NCI-H1694 (cell line): Measurements from ENCODE around the gene PCSK5.
"Not testable (repeated sequence)": the region's sequence is repeated elsewhere in the genome, so short reads cannot be mapped to it uniquely, and the experiment has no call there.

Source experiments
- DNase-seq: peaks from one replicate; lab custom pipeline; 2025; lab: John Stamatoyannopoulos, UW

PCSK5 gene

DNA sequence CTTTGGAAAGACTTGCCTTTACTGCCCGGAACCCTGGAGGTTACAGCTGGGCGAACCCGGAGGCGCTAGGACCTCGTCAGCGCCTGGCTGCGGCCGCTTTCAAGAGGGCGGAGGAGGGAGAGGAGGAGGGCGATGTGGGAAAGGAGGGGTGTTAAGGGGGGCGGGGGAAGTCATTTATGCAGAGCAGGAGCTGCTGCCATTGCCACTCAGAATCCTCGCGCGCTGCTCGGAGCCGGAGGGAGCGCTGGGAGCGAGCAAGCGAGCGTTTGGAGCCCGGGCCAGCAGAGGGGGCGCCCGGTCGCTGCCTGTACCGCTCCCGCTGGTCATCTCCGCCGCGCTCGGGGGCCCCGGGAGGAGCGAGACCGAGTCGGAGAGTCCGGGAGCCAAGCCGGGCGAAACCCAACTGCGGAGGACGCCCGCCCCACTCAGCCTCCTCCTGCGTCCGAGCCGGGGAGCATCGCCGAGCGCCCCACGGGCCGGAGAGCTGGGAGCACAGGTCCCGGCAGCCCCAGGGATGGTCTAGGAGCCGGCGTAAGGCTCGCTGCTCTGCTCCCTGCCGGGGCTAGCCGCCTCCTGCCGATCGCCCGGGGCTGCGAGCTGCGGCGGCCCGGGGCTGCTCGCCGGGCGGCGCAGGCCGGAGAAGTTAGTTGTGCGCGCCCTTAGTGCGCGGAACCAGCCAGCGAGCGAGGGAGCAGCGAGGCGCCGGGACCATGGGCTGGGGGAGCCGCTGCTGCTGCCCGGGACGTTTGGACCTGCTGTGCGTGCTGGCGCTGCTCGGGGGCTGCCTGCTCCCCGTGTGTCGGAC, at the start of gene PCSK5:
TSS of gene PCSK5 (plus strand) at position 202 of the 805 bp plus-strand sequence. CDS start at position 711, 509 bp downstream.
- peak; percentile 16 for DNase-seq

GRCh38 chr9:75844321-75844720, 46.2 kb upstream of the PCSK5 start:
- no peak for DNase-seq

DNA sequence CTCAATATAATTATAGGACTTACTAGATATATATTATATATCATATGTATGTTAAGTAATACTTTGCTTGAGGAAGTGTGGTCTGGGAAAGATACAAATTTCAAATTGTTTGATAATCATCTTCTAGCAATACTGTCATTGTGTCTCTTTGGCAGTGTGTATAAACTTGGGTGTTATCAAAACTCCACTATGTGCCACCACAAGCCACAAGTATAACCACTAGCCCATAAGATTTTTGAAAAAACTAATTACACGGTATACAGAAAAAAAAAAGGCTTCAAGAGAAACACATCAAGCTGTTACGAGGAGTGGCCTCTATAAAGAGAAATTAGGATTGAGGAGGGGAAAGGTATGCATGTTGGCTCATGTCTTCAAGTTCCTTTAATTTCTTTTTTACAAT, 44.7 kb upstream of the PCSK5 start:
- no peak for DNase-seq

GRCh38 chr9:75847085-75847484, 43.4 kb upstream of the PCSK5 start:
- no peak for DNase-seq

GRCh38 chr9:75850459-75851200, 39.8 kb upstream of the PCSK5 start:
- no peak for DNase-seq

DNA sequence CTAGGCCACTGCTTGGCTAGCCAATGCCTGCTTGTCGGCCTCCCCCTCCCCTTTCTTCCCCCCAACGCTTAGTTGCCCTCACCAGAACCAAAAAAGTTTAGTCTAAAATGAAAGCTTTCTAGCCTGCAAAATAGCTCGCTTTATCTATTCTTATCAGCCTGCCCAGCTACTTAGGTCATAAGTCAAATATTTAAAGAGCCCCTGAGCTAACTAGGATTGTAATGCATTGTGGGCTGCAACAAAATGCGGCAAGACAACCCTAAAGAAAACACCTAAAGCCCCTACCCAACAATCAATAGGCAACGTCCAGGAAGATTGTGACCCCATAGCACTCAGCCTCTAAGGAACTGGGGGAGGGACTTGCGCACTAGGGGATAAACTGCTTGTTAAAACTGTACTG, 38.6 kb upstream of the PCSK5 start:
- DNase-seq: no peak

DNA sequence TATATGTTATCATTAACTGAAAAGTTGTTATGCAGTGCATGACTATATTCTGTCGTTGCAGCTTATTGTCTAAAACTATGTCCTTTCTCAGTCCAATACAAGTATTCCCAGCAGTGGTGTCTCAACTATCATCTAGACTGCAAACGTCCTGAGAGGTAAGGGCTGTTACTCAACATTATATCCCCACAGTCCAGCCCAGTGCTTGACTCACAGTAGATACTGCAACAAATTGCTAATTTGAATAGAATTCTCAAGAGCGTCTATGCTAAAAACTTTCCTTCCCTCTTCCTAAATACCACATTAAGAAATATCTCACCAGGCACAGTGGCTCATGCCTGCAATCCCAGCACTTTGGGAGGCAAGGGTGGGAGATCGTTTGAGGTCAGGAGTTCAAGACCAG, 37.7 kb upstream of the PCSK5 start:
- no peak for DNase-seq

GRCh38 chr9:75855509-75855908, 35.0 kb upstream of the PCSK5 start:
- DNase-seq: no peak

DNA sequence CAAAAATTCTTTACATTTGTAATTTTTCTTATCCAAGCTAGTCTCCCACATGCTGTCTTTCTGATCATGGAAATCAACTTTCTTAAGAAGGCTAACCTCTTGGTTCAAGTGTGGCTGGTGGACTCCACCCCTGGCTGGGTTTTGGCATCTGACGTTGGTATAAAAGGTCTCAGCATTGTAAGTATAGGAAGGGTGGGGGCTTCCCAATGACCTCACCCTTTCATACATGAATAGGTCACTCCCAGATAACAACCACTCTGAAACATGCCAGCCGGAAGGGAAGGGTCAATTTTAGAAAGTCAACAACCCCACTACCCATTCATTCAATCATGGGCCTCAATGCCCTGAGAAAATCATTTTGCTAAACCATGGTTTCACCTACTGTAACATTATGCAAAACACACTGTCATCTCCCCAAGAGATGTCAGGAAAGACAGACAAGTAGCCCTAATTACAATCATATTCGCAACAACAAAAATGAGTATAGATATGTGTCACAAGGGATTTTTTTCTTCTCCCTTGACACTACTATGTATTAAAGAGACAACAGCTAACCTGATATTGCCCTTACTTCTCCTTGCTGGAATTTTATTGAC, 31.9 kb upstream of the PCSK5 start:
- no peak for DNase-seq

DNA sequence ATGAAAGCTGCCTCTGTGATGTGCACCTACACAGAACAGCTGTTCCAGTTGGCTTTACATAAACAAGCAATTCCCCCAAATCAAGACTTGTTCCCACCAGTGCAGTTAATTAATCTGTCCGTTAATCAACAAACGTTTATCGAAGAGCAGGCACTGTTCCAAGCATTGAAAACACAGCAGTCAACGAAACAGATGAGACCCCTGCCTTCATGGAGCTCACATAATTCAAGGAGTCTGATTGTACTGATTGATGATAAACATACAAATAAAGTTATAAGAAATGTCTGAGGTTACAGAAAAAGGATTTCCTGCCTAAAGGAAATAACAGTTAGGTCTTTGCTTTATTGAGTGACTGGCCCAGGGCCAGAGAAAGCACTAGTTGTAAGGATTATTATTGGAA, 26.2 kb upstream of the PCSK5 start:
- DNase-seq: no peak

- peak; percentile 18 for DNase-seq
Observed at GRCh38 chr9:75866273-75866871, 24.1 kb upstream of the PCSK5 start.

DNA sequence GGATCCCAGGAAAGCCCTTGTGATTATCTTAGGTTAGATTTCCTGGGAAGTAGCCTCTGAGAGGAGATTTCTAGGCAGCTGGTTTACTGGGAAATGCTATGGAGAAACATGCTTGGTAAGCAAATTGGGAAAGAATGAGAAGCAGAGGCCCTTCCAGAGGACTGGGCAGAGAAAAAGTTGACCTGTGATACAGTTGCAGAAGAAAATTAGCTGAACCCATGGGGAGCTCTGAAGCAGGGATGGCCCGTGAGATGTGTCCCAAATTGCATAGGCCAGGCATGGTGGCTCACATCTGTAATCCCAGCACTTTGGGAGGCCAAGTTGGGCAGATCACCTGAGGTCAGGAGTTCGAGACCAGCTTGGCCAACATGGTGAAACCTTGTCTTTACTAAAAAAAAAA, 21.9 kb upstream of the PCSK5 start:
- DNase-seq: not testable (repeated sequence)

DNA sequence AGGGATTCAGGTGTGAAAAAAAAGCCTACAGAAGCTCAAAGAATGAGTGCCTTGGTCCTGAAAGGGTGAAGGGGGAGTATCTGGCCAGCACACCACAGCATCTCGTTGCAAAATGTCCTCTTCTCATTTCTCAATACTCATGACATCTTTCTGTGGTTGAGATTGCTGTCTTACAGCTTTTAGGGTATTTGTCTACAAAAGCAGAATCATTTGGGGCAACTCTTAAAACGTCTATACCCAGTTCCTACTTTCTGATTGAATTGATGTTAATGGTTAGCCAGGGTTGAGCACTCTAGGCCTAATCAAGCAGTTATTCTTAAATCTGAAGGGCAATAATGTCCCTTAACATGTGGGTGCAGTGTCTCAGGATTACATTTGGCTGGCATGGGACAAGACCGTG, 21.2 kb upstream of the PCSK5 start:
- DNase-seq: no peak

- no peak for DNase-seq
Observed at GRCh38 chr9:75870450-75870849, 20.0 kb upstream of the PCSK5 start.

GRCh38 chr9:75871624-75872023, 18.8 kb upstream of the PCSK5 start:
- no peak for DNase-seq

DNA sequence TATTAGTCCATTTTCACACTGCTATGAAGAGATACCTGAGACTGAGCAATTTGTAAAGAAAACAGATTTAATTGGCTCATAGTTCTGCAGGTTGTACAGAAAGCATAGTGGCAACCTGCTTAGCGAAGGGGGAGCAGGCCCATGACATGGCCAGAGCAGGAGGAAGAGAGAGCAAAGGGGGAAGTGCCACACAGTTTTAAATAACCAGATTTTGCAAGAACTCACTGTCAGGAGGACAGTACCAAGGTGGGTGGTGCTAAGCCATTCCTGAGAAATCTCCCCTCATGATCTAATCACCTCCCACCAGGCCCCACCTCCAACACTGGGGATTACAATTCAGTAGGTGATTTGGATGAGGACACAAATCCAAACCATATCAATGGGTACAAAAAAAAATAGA, 16.8 kb upstream of the PCSK5 start:
- DNase-seq: no peak

- DNase-seq: no peak
Observed at GRCh38 chr9:75876999-75877640, 13.4 kb upstream of the PCSK5 start.

- DNase-seq: no peak
Observed at GRCh38 chr9:75878488-75878860, 12.0 kb upstream of the PCSK5 start.

- no peak for DNase-seq
Observed at GRCh38 chr9:75880618-75881017, 9.9 kb upstream of the PCSK5 start.

DNA sequence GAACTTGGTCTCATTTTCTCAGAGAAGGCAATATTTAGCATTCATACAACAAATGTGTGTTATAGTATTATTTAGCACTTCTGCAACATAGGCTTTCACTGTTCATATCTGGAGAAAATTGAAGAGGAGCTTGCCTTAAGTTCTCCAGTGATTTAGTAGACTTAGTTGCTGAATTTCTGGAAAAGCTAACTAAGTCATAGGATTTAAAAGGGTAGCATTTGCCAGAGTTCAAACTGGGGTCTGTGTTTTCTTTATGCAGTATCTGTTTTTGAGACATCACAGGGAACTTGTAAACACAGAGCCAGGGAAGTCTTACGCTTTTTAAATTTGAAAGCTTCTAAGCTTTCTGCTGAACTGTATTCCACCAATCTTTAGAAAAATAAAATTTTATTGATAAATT, 8.7 kb upstream of the PCSK5 start:
- no peak for DNase-seq

DNA sequence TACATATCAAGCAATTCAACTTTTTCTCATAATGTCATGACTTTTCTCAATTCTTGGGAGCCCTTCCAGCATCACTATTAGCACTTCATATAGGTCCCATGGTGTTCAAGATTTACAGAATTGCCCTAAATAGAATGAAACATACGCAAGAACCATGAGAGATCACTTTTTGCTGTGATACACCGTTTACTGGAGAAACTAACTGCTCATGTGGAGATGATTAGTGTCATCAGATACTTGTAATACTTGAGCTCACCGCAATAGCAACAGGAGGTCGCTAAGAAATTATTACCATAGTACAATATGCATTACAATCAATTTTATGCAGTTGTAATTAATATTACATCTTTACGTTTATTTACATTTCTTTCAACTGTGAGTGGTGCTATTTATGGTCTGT, 4.8 kb upstream of the PCSK5 start:
- no peak for DNase-seq

DNA sequence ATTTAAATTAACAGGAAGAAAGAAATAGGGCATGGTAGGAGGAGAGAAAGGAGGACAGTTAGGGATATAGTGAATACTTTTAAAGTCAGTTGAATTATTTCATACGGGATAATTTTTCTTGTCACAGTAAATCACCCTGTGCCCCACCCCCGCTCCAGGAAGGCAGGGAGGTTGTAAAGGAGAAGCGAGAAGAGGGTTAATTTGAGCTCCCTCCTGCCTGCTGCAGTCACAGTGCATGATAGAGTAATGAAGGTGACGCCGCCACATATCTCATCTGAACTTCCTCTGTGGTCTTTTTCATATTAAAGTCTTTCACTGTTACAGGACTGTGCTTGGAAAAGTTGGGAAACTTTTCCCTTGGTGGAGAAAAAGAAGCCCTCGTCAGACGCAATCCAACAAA, 896 bp upstream of the PCSK5 start:
- DNase-seq: no peak
